OCI-LY1 (cell line): ENCODE measurements around the gene ECEL1.

Experiments
- H2AFZ ChIP-seq: fragments of 200-600 bp; sonication (generic), shearing (Covaris generic); 2 replicates; pipeline ENCODE4 v1.6.0; 2014; ENCODE audit warnings: antibody characterized with exemption, mild to moderate bottlenecking, low read length
- H3F3A ChIP-seq: fragments of 200-600 bp; sonication (generic), shearing (Covaris generic); 2 replicates; pipeline ENCODE4 v1.6.0; 2014; ENCODE audit warnings: mild to moderate bottlenecking, antibody characterized with exemption, low read length, moderate library complexity; ENCODE audit not compliant: insufficient read depth
- H3K27ac ChIP-seq: fragments of 200-600 bp; sonication (generic); 2 replicates; pipeline ENCODE4 v1.5.1; 2014; ENCODE audit warnings: low read length, mixed run types, mild to moderate bottlenecking, low read depth; ENCODE audit not compliant: poor library complexity, severe bottlenecking
- H3K27me3 ChIP-seq: fragments of 200-600 bp; sonication (generic); 2 replicates; pipeline ENCODE4 v1.6.0; 2014; ENCODE audit warnings: antibody characterized with exemption, mild to moderate bottlenecking, low read length, moderate library complexity; ENCODE audit not compliant: insufficient read depth
- H3K36me3 ChIP-seq: fragments of 200-600 bp; sonication (generic); 2 replicates; pipeline ENCODE4 v1.6.1; 2014; ENCODE audit warnings: mild to moderate bottlenecking, antibody characterized with exemption, low read length, moderate library complexity, mixed read lengths; ENCODE audit not compliant: insufficient read depth
- H3K4me1 ChIP-seq: fragments of 200-600 bp; sonication (generic); 2 replicates; pipeline ENCODE4 v1.5.1; 2014; ENCODE audit warnings: mild to moderate bottlenecking, low read length, moderate library complexity; ENCODE audit not compliant: insufficient read depth, severe bottlenecking
- H3K4me2 ChIP-seq: fragments of 200-600 bp; sonication (generic), shearing (Covaris generic); 2 replicates; pipeline ENCODE4 v1.6.1; 2014; ENCODE audit warnings: low read length
- H3K4me3 ChIP-seq: fragments of 200-600 bp; sonication (generic); 2 replicates; pipeline ENCODE4 v1.5.1; 2014; ENCODE audit warnings: low read length, low read depth, mild to moderate bottlenecking, mixed read lengths; ENCODE audit not compliant: poor library complexity, severe bottlenecking
- H3K79me2 ChIP-seq: fragments of 200-600 bp; shearing (Covaris generic); 2 replicates; pipeline ENCODE4 v1.6.1; 2016; ENCODE audit warnings: mixed run types, low read length, mixed read lengths; ENCODE audit not compliant: insufficient read depth
- H3K9ac ChIP-seq: fragments of 200-600 bp; sonication (generic), shearing (Covaris generic); 2 replicates; pipeline ENCODE4 v1.6.1; 2014; ENCODE audit warnings: mild to moderate bottlenecking, low read length, mixed read lengths
- H3K9me2 ChIP-seq: fragments of 200-600 bp; sonication (generic), shearing (Covaris generic); 2 replicates; pipeline ENCODE4 v1.6.1; 2014; ENCODE audit warnings: low read depth, mild to moderate bottlenecking, low read length, mixed read lengths
- H3K9me3 ChIP-seq: fragments of 200-600 bp; shearing (Covaris generic); 2 replicates; pipeline ENCODE4 v1.6.1; 2014; ENCODE audit warnings: low read length, mixed read lengths
- H4K20me1 ChIP-seq: fragments of 200-600 bp; sonication (generic), shearing (Covaris generic); 2 replicates; pipeline ENCODE4 v1.6.0; 2016; ENCODE audit warnings: mild to moderate bottlenecking, low read length; ENCODE audit not compliant: insufficient read depth
- CTCF ChIP-seq: fragments of 200-600 bp; sonication (generic), shearing (Covaris generic); IDR thresholded peaks from 2 replicates; pipeline ENCODE4 v1.5.1; 2017; ENCODE audit warnings: mild to moderate bottlenecking, antibody characterized with exemption, low read length, moderate library complexity, mixed read lengths
- EZH2 ChIP-seq: fragments of 200-600 bp; sonication (generic), shearing (Covaris generic); IDR thresholded peaks from 2 replicates; pipeline ENCODE4 v1.8.0; 2017; ENCODE audit warnings: borderline replicate concordance, mixed run types, mild to moderate bottlenecking, antibody characterized with exemption, low read length, moderate library complexity, mixed read lengths

The ECEL1 gene

DNA sequence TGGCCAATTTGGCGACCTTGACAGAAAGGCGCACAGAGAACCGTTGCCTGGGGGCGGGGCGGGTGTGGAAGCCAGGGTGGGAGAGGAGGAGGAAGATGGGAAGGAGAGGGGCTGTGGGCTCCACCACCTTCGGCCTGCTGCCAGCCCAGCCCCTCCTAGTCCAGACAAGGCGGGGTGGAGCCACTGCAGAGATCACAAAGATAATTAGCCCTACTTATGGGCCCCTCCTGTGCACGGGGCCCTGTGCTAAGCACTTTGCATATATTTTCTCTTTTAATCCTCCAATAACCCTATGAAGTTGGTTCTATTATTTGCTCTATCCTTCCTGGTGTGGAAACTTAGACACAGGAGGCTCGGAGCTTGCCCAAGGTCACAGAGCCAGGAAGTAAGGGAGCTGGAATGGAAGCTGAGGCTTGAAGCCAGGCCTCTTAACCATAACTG, 13.7 kb upstream of the ECEL1 start:
- Histone ChIP-seq H3K9me2 (no peaks in the 10 kb centered on the region), H3K9ac (no peak overlapping the region), H4K20me1 (no peaks in the 10 kb centered on the region), H3K27ac (no peak overlapping the region), H3K4me1 (no peaks in the 10 kb centered on the region), H3K79me2 (no peaks in the 10 kb centered on the region), H3K9me3 (no peaks in the 10 kb centered on the region), H3K27me3 (no peaks in the 10 kb centered on the region; the same call in none of the 2 replicates), H3K4me3 (no peak overlapping the region), H2AFZ (no peak overlapping the region), H3K4me2 (no peak overlapping the region), H3F3A (no peaks in the 10 kb centered on the region), H3K36me3 (no peaks in the 10 kb centered on the region)
- TF ChIP-seq EZH2 (no peak), CTCF (no peak)

DNA sequence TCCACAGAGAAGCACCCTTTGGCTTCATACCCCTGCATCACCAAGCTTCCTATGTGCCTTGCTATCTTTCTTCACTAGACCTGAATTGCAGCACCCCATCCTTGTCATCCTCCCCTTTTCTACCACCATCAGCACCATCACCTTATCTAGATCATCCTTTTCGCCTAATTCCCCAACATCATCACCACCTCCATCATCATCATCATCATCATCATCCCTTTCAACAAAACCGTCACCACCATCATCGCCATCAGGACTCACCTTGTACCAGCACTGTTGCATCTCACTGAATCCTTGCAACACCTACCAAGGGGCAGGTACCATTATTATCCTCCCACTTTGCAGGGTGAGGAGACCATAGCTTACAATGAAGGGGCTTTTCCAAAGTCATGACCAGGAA, 10.8 kb upstream of the ECEL1 start:
- no peaks in the 10 kb centered on the region for H3K4me1 ChIP-seq
- no peaks in the 10 kb centered on the region; the same call in none of the 2 replicates for H3K27me3 ChIP-seq
- no peaks in the 10 kb centered on the region for H3F3A ChIP-seq

DNA sequence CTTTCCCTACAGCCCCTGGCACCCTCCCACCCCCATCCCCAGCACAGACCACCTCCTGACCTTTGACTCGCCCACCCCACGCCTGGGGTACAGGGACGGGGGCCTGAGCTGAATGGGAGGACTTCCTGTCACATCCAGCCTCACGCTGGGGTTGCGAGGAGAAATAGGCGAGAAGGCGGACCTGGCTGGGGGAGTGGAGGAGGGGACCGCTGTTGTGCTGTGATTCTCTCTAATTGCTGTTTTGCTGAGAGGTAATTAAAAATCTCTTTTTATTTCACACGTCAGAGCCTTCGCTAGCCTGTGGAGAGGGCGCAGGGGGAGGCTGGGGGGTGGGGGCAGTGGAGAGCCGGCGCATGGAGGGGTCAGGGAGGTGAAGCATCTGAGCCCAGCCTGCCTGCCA, 9.7 kb upstream of the ECEL1 start:
- Histone ChIP-seq H3K9ac (no peak overlapping the region), H3K4me3 (no peak overlapping the region), H3F3A (no peaks in the 10 kb centered on the region), H3K9me2 (no peaks in the 10 kb centered on the region), H3K9me3 (no peaks in the 10 kb centered on the region), H4K20me1 (no peaks in the 10 kb centered on the region), H3K4me1 (no peaks in the 10 kb centered on the region), H3K36me3 (no peaks in the 10 kb centered on the region), H3K79me2 (no peaks in the 10 kb centered on the region), H3K4me2 (no peak overlapping the region), H2AFZ (no peak overlapping the region), H3K27me3 (no peaks in the 10 kb centered on the region; the same call in none of the 2 replicates), H3K27ac (no peak overlapping the region)
- TF ChIP-seq CTCF (no peak), EZH2 (no peak)

More for the DNA sequence above, 10.8 kb upstream of the ECEL1 start:
- TF ChIP-seq EZH2 (no peak), CTCF (no peak)
- Histone ChIP-seq H3K9ac (no peak overlapping the region), H3K9me3 (no peaks in the 10 kb centered on the region), H4K20me1 (no peaks in the 10 kb centered on the region), H3K36me3 (no peaks in the 10 kb centered on the region), H3K4me3 (no peak overlapping the region), H3K9me2 (no peaks in the 10 kb centered on the region), H3K79me2 (no peaks in the 10 kb centered on the region), H3K27ac (no peak overlapping the region), H2AFZ (no peak overlapping the region), H3K4me2 (no peak overlapping the region)
